GM12891 (cell line): Measurements from ENCODE around the gene TOGARAM1.

Experiments
- POLR2A ChIP-seq: IDR thresholded peaks from 2 replicates; pipeline ENCODE4 v1.6.1; 2011; ENCODE audit warnings: low read depth, low read length, control low read depth
- SPI1 ChIP-seq: IDR thresholded peaks from 2 replicates; pipeline ENCODE4 v1.6.1; 2011; ENCODE audit warnings: low read depth, low read length, control low read depth

- TF ChIP-seq SPI1 = no peak
- TF ChIP-seq POLR2A = no peak
These were observed 106.4 kb downstream of the TOGARAM1 start for GRCh38 chr14:45068396-45068795.
